Fibroblast of skin of right quadriceps (primary cell): ENCODE data around the gene TMEM150B.
A peak's percentile ranks its signal among the peaks of the same experiment; 100 is the strongest.

Experiments
- DNase-seq: peaks from one replicate; pipeline ENCODE4 v3.0.0-alpha.2; 2013

TMEM150B gene

DNA sequence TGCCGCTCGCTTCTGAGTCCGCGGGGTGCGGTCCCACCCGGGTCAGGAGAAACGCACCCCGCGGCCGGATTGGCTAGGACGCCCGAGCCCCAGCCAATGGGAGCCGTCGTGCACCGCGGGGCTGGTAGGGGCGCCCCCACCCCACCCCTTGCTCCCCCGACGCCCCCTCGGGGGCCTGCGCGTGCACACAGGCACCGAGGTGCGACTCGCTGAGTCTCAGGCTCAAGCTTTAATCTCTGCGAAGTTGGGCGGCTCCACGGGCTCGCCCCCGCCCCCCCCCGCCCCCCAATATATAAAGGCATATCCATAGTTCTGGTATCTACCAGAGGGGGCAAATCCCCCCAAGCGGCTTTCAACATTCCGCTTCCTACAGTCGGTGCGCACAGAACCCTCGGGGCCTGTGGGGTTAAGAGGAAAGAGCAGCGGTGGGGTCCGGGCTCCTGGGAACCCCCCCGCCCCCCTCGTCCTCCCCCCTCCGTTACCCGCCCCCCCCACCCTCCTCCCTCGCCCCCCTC, 29.6 kb upstream of the TMEM150B start, which contains the start of gene COX6B2:
Gene COX6B2, minus strand, starts transcription at position 22 of the 515 bp plus-strand sequence. CDS start 198 bp downstream, outside the sequence.
- no peak for DNase-seq

- peak; percentile 45 for DNase-seq
These were observed 28.9 kb upstream of the TMEM150B start for GRCh38 chr19:55353803-55354697.

- no peak for DNase-seq
These were observed 28.2 kb upstream of the TMEM150B start for GRCh38 chr19:55353356-55353802.

DNA sequence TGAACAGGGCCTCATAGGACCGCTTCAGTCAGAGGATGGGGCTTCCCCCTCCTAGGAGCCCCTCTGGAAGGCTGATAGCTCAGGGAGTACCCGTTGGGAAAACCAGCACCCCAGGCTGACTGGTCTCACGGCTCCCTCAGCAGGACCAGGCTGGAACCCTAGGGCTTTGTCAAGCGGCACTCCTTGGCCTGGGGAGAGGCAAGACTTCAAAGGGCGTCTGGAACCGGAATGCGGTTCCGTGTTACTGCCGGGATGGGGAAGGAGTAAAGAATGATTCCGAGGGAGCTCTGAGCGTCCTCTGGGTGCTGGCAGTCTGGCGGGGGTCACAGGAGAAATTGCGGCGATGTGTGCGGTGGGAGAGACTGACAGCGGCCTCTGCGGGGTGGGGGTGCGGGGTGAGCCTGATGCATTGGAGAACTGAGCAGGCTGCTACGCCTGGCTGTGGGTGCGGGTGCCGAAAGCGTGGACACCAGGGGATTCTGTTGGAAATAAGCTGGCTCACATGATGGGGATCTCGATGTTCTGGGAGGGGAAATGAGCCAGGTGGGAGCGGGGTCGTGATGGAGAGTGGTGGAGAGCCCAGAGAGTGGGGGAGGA, 27.5 kb upstream of the TMEM150B start:
- no peak for DNase-seq

DNA sequence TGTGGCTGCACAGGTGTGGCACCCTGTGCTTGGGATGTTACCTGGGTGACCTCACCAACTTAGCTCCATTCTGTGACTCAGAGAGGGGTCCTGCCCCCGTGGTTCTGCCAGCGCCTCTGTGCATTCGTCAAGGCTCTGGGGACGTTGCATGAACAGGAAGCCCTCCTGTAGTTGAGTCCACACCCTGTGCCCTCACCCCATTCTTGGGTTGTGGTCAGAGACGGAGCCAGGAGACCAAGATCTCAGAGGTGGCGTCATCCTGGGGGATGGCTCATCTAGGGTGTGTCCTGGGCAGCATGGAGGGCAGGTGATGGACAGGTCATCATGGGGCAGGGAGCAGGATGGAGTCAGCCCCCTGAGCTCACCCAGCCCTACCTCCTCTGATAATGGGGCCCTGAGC, 26.9 kb upstream of the TMEM150B start:
- DNase-seq: no peak

GRCh38 chr19:55350620-55351315, 25.6 kb upstream of the TMEM150B start:
- DNase-seq: no peak

DNA sequence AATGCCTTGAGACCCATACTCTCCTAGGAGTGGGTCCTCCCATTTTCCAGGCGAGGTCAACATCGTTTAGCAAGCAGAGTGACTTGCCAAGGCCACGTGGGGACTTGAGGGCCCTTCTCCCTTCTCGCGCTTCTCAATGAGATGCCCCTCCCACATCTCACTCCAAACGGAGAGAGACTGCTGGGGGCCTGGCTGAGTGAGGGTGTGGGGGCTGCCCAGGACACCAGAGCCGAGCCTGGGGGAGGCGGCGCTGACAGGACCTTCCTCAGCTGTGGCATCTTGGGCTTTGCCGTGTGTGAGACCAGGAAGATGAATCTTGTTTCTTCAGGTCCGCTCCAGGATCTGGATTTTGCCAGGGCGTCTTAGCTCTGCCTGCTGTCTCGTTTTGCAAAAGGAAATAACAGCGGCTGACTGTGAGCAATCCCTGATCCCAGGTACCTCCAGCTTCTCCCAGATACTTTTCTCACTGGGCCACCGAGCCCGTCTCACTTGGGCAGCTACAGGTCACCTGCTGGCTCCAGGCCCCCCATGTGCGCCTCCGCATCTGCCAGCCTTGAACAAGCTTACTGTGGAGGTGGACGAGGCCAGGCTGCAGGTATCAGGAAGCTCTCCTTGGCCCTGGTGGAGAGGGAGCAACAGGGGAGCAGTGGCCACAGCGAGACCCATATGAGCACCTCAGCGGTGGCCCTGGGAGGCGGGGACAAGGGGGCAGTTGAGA, 23.3 kb upstream of the TMEM150B start:
- DNase-seq: no peak

DNA sequence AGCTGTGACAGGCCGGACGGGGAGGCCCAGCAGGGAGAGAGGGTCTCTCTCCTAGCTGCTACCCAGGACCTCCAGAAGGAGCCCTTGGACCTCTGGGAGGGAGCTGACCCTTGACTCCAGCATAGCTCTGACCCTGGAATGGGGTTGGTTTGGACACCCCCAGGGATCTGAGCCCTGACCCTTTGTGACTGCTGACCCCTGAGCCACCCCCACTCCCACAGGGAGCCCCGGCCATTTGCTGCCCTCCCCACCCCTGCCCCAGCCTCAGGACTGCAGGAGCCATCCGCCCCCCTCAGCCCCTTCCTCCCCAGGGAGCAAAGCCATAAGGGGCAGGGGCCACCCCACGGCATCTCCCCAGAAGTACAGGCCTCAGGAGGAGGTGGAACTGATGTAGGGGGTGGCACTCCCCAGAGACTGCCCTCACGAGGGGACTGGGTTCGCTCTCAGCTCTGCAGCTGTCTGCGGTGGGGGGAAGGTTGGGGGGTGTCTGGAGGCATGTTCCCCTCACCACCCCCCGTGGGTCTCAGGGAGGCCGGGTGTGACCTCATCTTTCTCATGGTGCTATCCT, 22.4 kb upstream of the TMEM150B start:
- DNase-seq: no peak

GRCh38 chr19:55346725-55347441, 21.7 kb upstream of the TMEM150B start:
- no peak for DNase-seq

GRCh38 chr19:55345818-55346724, 20.9 kb upstream of the TMEM150B start:
- DNase-seq: no peak

- no peak for DNase-seq
These were observed 20.1 kb upstream of the TMEM150B start for GRCh38 chr19:55345101-55345817.

GRCh38 chr19:55344444-55344843, 19.3 kb upstream of the TMEM150B start:
- DNase-seq: no peak

DNA sequence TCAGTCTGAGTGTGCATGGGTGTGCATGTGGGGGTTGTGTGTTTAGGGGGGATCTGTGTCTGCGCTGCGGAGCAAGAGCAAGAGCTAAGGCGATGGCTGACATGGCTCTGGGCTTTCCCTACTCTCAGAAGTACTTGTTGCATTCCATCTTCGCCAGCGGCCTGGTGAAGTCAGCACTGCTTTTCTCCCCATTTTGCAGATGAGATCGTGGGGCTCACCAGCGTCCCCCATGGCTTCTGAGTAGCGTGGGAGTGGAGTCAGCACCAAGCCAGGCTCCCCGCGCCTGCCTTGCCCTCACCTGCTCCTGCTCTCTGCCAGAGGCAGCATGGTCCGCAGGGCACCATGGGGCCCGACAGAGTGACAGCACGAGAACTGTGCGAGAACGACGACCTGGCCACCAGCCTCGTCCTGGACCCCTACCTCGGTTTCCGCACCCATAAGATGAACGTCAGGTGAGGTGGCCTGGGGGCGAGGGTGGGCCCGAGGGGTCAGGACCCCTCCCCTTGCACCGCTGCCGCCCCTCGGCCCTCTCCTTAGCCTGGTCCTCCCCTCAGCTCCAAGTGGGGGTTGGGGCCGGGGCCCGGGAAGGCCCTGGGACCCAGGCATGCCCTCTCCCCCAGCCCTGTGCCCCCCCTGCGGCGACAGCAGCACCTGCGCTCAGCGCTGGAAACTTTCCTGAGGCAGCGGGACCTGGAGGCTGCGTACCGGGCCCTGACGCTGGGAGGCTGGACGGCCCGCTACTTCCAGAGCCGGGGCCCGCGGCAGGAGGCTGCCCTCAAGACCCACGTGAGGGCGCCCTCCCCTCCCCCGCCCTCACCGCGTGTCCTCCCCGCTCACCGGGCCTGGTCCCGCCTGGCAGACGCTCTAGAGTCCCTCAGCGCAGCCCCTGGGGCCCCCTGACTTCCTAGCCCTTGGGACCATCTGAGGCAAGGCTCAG, 16.7 kb upstream of the TMEM150B start:
- no peak for DNase-seq

GRCh38 chr19:55341171-55341588, 16.0 kb upstream of the TMEM150B start:
- peak; percentile 40 for DNase-seq

GRCh38 chr19:55340784-55341147, 15.6 kb upstream of the TMEM150B start:
- DNase-seq: no peak

- DNase-seq: no peak
These were observed 15.0 kb upstream of the TMEM150B start for GRCh38 chr19:55339889-55340783.

DNA sequence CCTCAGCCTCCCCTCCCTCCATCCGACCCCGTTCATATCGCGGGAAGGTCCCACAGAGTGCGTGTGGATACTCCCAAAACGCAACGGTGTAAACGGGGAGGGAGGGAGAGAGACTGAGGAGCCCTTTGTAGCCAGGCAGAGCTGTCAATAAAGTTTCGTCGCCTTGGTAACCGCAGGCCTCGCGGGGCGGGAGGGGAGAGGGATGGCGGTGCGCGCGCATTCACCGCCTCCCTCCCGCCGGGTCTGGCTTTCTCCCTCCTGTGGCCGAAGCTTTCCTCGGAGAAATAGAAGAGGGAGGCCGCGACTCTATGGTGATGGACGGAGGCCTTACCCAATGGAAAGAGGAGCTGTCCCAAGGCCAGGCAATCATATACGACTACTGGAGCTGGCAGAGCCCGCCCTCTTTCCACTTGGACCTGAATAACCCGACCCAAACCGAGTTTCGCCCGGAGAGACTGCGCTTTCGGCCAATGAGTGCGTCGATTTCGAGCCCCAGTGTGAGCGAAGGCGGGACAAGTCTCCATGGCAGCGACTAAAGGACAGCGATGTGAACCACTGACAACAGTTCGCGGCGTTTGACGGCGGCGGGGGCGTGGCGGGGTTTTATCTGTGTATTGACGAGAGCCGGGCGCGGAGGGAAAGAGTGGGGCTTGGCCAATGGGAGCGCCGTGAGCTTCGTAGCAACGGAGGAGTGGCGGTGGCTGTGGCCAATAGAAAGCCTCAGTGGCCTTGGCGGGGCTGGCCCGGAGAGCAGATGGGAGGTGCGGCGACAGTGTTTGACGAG, 14.2 kb upstream of the TMEM150B start, which contains the start of gene KMT5C:
Gene KMT5C, plus strand, starts transcription at position 772 of the 784 bp plus-strand sequence. CDS start 2,061 bp downstream, outside the sequence.
- DNase-seq: peak; percentile 100
